NCI-H526 treated with DMSO at 0.1 percent for 48 hours (cell line): ENCODE results near the gene GRIA3.
"Not testable (repeated sequence)": the region's sequence is repeated elsewhere in the genome, so short reads cannot be mapped to it uniquely, and the experiment has no call there.

Experiments
- DNase-seq: peaks from one replicate; lab custom pipeline; 2025; lab: John Stamatoyannopoulos, UW

The GRIA3 gene

DNA sequence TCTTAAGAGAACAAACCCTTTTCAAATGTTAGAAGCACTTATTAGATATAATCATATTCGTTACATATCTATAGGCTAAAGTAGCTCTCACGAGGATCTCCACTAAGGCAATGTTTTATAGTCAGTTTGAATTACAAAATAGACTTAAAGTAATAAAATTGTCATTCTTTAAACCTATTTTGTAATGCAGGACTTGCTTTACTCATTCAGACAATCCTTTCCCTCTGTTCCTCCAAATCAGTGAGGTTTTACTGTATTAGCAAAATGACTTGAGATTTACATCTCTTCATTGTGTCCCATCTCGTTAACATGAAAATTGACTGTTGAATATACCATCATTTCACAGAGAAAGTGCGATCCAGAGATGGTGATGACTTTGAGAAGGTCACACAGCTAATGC lies 284.4 kb downstream of the GRIA3 start:
- no peak for DNase-seq

DNA sequence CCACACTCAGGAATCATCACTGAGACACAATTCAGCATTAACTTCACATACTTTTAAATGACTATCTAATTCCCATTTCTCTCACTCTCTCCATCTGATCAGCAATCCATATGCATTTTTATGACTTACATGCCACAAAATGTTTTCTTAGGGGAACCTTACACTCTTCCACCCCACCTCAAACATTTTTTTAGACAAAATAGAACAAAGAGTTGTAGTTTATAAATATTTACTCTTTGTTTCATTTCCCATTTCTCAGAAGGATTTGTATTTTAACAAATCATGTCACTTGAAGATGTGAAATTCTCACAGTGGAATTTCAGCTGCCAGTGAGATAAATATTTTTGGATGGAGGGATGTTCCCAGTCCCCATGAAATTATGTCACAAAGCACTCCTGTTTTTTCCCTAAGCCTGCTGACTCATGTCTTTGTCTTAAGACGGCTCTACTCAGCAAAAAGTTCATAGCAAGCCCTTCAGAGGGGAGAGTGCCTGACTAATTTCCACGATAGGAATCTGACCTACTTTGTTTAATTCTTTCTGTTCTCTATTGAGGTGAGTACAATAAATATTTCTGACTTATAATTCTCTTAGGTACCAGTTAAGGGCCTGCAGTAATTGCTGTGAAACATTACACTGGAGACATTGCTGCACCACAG lies 291.1 kb downstream of the GRIA3 start:
- DNase-seq = no peak

DNA sequence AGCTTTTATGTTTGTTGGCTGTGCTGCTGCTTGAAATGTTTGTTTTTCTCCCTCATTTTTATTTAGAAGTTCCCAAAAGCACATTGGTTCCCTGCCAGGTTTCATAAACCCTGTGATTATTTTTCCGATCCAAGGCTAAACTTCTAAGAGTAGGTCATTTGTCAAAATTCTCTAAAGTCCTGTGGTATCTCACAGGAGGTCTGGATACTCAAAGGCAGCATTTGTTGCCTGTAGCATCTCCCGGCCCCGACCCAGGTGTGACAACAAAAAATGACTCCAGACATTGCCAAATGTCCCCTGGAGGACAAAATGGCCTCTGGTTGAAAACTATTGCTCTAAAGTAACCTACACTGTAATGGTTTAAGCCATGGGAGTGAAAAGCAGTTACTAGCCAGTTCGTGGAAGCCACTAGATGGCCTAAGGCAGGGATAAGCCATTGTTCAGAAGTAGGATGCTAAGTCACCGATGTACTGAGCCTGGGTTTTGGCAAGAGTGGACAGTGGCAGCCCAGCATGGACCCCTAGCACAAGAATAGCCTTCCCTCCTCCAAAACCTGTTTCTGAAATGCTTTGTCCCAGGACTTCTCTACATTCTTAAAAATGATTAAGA lies 292.6 kb downstream of the GRIA3 start:
- DNase-seq = no peak

DNA sequence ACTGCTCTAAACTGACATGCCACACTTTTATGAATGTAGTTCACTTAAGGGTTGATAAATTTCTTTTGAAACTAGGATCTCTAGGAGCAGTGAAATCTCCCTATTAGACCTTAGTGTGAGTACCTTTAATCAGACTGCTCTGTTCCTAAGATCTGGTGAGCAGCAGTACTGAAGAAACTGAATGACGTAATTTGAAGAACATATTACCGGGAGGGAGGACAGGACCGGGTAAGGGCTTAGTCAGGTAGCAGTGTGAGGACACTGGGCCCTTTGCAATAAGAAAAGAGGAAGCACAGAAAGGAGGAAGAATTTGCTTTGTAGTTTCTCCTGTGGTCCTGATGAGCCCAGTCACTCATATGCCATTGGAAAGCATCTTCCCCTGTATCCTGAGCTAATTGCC lies 293.6 kb downstream of the GRIA3 start:
- no peak for DNase-seq

DNA sequence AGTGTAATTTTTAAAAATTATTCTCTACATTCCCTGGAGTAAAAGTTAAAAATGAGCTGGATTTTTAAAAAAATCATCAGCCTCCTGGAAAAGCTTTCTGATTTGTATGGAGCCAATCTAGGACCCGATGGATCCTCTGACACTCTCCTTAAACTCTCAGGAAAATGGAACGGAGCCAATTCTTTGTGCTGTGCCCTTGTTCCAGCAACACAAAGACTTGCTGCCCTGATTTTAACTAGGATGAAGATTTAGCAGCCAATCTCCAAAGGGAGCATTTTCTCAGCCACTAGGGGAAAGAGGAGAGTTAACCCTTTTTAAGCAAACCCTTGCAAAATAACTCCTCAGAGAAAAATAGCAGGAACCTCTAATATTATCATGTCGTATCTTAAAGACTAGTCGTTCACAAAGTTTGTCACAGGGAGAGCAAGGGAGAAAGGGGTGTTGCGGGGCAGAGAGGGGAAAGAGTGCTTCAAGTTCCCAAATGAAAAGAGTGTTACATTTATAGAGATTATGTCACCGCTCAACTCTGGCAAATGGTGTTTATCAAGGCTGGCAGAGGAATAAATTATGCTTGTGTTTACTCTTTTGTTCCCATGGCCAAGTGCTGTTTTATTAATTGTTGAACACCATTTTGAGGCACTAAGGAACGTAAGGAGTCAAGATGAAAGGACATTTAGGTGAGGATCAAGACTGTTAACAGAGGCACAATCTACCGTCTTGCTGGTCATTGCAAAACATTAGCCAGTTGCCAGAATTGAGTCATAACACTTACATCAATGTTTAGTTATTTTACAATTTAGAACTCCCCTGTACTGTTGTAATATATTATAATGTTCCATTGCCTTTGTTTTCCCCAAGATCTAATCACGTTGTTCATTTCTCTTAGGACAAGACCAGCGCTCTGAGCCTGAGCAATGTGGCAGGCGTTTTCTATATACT lies 298.1 kb downstream of the GRIA3 start:
- no peak for DNase-seq

DNA sequence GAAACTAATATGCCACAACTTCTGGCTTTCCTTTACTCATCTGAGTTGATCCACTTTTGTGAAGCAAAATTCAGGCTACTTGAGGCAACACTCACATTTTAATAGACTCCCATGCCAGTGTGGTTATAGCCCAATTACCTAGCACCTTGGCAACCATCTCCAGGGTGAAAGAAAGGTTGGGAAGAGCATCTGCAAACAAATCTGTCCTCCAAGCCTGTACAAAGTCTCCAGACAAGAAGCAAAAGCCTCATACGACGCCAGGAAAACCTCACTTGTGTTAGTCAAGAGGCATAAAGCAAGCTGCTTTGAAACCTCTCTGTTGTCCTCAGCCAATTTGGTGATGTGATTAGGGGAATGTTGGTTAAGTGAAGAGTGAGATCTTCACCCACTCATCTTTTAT lies 302.2 kb downstream of the GRIA3 start:
- DNase-seq = no peak

DNA sequence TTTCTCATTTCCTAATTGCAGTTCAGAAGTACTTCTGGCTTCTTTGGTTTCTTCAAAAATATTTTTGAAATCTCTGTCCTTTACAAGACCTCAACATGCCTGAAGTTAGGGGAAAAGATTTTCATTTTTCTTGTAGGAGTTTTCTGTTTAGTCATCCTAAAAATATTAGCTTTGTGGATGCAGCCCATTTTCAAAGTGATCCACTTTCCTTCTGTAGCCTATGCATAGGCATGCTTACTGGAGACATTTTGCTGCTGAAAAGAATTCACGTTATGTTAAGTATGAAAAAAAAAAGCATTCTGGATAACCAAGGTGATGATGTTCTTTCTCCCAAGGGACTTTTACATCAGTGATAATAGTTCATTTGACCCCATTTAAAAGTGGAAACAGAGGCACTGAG lies 303.2 kb downstream of the GRIA3 start:
- DNase-seq = no peak

DNA sequence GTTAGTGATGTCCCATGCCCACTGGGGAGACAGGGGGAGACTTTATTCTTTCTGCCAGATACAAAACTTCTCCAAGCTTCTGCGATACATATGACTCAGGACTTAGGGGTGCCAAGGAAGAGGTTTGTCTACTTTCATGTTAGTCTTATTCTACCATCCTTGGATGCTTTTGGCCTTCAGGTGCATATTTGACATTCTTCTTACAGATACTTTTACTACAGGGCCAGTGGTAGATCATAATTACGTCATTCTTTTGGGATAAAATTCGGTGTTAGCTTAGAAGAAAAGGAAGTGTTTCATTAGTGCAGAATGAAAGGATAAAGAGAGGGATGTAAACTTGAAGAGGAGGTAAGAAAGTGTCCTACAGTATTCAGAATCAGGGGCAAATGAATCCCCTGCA lies 303.6 kb downstream of the GRIA3 start:
- no peak for DNase-seq

DNA sequence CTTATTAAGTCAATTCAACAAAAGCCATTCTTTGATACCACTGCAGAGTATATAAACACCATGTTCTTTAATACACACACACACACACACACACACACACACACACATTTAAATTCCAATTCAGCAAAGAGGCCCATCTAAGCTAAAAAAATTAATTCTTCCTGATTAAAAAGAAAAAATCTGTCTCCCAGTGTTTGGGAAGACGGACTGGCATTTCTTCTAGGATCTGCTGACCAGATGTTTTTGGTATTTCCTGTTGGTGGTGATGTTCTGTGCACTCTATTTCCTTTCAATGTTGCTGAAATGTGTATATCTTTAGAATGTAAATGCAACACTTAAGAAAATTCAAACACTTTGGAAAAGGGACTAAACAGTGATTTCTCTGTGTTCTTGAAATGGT lies 304.9 kb downstream of the GRIA3 start:
- DNase-seq = no peak

DNA sequence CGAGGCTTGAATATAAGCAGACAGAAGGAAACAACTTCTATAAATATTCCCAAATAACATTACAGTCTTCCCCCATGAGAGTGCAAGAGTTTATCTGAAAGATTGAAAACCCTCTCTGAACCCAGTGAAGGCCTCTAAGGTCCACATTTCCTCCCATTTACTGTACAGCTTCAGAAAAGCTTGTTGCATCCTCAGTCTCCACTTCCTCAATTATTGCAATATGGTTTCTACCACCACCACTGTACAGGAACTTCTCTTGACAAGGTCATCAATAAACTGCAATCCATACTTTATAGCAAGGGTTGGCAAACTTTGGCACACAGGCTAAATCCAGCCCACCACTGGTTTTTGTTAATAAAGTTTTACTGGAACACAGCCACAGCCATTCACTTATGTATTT lies 309.8 kb downstream of the GRIA3 start:
- no peak for DNase-seq

DNA sequence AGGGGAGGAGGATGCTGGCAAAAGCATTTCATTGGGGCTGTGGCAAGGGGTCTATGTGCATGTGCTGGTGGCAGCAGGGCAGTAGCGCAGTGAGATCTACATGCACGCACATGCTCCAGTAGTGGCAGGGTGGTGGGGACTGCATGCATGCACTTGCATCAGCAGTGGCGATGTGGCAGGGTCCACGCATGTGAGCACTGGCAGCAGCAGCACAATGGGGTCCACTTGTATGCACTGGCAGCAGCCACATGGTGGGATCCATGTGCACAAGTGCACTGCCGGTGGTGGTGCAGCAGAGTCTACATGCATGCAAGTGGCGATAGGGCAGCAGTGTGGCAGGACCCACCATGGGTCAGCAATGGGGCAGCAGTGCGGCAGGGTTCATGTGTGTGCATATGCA lies 315.7 kb downstream of the GRIA3 start:
- no peak for DNase-seq

DNA sequence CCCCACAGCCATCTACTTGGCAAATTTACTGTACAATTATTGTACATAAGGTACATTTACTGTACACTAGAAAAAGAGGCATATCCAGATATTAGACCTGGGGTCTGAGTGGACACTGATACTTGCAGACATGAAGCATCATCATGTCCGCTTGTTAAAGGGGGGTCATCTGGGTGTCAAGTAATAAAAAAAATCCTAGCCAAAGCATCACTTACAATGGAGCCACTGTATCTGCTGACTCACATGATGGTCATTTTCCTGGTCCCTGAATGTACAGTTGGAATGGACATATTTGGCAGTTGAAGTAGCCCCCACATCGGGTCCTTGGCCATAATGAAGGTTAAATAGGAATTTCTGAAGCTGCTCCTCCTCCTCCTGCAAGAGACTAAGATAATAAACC lies 320.0 kb downstream of the GRIA3 start:
- DNase-seq = no peak

DNA sequence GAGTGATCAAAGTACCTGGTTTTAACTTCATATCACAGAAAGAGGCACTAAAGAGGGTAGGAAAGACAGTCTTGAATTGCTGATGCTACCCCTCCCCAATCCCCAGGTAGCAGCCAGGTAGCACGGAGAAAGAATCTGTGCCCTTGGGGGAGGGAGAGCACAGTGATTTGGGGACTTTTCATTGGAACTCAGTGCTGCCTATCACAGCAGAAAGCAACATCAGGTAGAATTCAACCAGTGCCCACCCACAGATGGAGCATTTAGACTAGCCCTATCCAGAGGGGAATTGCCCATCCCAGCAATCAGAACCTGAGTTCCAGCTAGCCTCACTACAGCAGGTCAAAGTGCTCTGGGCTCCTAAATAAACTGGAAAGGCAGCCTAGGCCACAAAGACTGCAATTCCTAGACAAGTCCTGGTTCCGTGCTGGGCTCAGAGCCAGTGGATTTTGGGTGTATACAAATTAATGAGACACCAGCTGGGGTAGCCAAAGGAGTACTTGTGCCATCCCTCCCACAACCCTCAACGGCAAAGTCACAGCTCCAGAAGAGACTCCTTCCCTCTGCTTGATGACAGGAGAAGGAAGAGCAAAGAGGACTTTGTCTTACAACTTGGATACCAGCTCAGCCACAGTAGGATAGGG lies 320.7 kb downstream of the GRIA3 start:
- no peak for DNase-seq

DNA sequence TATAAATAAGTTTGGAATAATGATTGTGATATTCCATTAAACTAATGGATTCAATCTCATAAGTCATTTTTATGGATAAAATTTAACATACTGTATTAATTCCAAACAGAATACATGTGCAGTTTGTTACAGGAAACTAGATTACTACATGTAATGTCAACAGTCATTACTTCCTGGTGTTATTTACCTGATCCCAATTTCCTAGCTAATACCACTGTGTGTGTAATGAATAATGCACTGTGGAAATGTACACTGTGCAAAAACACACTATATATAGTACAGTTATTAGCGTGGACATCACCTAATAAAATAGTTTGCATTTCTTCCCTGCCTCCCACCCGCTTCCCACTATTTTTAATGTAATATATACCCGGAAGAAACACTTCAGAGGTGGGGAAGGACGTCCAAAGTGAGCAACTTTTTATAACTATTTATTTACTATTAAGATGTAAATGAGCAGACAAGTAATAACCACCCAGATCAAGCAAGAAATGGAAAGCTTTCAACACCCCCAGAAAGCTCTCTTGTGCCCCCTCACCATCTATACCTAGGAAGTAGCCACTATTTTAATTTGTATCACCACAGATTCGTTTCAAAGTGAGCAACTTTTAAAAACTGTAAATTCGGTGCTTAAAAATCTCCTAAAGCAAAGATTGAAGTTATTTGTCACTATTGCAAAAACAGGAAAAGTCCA lies 329.7 kb downstream of the GRIA3 start:
- DNase-seq = no peak

DNA sequence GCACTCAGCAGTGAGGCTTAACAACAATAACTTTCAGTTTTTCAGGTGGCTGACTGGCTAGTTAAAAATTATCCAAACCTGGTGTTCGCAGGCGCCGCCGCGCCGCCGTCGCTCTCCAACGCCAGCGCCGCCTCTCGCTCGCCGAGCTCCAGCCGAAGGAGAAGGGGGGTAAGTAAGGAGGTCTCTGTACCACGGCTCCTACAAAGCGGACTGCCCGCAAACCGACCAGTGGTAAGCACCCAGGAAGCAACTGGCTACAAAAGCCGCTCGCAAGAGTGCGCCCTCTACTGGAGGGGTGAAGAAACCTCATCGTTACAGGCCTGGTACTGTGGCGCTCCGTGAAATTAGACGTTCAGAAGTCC lies 330.2 kb downstream of the GRIA3 start:
- DNase-seq = not testable (repeated sequence)

DNA sequence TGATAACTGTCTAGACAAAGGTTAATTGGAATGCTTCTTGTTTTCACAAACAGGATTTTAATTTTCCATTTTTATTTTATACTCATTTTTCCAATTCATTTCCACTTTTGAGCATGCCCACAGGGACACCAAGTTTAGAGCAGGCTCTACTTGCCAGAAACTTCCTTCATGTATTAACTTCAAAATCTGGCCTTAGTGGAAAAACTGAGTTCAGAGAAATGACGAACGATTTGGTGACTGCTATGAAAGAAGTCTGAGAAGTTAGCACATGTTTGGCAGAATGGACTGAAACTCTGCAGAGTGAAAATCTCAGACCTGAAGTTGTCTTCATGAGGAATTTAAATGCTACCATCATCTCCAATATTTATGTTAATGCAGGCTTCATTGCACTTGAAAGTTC lies 334.7 kb downstream of the GRIA3 start:
- DNase-seq = no peak

DNA sequence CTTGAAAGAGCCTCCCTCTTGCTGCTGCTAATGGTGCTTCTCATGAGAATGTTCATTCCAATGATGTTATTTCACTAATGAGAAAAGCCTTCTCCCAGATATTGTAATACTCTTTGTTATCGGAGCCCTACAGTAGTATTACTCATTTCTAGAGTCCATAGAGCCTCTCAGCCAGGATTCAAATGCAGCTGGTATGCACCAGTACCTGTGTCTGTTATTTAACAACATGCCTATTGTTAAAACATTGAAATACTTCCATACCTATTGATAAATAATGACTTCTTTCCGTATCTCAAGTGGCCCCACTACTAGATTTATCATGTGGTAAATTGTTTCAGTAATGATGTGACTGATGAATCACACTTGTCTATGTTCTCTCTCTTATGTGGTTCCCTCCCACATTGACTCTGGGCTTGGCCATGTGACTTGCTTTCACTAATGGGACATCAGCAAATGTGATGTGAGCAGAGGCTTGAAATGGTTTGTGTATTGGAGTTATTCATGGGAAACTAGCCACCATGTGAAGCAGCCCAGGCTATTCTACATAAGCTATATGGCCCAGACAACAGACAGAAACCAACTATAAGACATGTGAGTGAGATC lies 341.1 kb downstream of the GRIA3 start:
- no peak for DNase-seq

DNA sequence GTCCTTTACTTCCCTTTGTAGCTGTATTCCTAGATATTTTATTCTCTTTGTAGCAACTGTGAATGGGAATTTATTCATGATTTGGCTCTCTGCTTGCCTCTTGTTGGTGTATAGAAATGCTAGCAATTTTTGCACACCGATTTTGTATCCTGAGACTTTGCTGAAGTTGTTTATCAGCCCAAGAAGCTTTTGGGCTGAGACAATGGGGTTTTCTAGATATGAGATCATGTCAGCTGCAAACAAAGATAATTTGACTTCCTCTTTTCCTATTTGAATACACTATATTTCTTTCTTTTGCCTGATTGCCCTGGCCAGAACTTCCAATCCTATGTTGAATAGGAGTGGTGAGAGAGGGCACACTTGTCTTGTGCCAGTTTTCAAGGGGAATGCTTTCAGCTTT lies 346.6 kb downstream of the GRIA3 start:
- DNase-seq = not testable (repeated sequence)
